HG03060 (cell line): ENCODE measurements around the gene ITGB7.
"Not testable (repeated sequence)": the region's sequence is repeated elsewhere in the genome, so short reads cannot be mapped to it uniquely, and the experiment has no call there.

Experiments used
- ATAC-seq: cut with Tn5 transposase; IDR thresholded peaks from one replicate; pipeline ENCODE4 v1.9.1; 2021; ENCODE audit warnings: low read depth, moderate number of reproducible peaks; ENCODE audit not compliant: unreplicated experiment

Gene ITGB7

DNA sequence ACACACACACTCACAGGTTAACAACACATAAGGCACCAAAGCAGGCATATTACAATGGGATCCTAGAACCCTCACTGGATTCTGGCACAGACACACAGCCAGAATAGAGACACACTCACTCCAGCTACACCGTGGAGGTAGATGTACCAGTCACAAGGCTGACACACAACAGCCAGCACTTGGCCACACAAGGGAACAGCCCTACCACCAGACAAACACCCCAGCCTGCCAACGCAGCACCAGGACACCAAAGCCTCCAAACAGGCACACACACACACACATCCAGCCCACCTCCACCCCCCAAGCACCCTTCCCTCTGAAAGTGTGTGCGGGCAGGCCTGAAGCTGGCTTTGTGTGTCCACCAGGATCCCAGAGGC is 10.9 kb upstream of the ITGB7 start:
- no peak for ATAC-seq

DNA sequence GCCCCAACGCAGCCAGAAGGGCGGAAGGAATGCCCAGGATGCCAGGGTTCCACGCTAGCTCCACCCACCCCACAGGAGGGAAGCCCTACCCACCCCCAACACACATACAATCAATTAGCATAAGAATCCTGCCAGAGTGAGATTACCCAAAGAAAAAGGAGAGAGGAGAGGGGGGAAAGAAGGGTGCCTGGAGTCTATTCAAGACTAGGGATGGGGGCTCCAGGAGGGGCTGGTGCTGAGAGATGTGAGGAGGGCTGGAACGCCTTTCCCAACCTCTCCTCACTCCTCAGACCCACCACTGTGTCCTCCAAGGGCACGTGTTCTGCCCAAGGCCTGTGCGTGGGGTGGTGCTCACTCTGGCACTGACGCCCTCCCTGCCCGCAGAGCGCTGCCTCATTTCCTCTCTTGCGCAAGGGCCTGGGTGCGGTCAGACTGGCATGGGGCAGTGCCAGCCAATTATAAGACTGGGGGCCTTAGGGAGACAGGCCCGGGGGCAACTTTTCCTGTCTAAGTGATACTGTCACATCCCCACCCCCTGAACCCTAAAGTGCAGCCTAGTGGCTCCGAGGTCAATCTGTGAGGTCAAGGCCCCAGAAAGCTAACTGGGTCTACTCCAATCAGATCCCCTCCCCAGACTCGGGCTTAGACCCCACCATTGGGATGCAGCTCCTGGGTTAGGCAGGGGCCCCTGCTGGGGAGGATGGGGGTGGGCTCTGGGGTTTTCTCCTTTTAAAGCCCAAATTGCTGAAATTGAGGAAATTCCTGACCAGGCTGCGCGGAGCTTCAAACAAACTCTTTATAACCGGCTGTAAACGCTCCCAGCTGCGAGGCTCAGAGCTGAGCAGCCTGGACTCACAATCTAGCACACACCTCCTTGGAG is 10.2 kb upstream of the ITGB7 start:
- no peak for ATAC-seq

GRCh38 chr12:53215497-53215896 is 8.4 kb upstream of the ITGB7 start:
- no peak for ATAC-seq

- ATAC-seq = no peak
These were observed 7.8 kb upstream of the ITGB7 start for GRCh38 chr12:53214687-53215455.

DNA sequence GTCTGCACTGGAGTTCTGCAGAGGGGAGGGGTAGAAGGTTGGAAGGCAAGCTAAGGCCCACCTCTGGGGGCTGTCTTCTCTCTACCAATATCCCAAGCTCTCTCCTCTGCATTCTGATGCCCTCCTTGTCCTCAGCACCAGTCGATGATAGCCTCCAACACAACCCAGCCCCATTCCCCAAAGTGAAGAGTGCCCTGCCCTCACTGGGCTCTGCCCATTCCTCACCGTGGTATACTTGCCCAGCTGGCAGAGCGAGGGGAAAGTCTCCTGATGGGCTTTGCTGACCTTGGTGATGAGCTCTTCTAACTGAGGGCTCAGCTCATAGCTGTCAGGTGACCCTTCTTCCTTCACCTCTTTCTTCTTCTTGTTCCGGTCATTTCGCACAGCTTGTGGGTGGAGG is 7.2 kb upstream of the ITGB7 start:
- ATAC-seq = no peak

DNA sequence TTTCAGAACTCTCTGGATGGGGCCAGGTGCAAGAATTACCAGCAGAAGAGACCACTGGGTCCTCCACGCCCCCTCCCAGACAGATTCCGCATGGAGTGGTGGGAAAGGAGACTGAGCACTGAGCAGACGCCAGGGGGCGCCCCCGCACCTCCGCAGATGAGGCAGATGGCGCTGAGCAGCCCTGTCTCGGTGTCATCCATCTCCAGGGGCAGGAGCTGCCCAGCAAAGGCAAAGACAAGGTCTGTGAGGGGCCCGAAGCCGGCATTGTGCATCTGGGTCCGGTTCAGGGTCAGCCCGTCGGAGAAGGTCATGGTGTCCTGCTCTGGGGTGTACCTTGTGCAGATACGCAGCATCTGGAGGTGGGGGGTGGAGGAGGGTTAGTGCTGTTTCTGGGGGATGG is 6.3 kb upstream of the ITGB7 start:
- ATAC-seq = no peak

DNA sequence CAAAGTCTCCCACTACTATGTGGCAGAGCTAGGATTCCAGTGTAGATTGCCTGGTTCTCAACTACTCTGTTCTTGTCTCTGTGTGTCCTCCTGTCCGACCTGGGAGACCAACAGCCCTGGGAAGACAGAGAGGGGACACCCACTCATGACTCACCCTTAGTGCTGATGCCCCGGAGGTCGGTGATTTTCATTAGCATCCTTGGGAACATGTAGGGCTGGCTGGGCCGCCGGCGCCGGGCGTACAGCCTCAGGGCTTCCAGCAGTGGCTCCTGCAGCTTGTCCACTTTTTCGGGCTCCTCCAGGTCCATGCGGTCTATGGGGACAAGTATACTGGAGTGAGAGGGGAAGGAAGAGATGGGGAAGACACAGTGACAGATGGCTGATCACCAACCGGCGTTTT is 5.9 kb upstream of the ITGB7 start:
- no peak for ATAC-seq

DNA sequence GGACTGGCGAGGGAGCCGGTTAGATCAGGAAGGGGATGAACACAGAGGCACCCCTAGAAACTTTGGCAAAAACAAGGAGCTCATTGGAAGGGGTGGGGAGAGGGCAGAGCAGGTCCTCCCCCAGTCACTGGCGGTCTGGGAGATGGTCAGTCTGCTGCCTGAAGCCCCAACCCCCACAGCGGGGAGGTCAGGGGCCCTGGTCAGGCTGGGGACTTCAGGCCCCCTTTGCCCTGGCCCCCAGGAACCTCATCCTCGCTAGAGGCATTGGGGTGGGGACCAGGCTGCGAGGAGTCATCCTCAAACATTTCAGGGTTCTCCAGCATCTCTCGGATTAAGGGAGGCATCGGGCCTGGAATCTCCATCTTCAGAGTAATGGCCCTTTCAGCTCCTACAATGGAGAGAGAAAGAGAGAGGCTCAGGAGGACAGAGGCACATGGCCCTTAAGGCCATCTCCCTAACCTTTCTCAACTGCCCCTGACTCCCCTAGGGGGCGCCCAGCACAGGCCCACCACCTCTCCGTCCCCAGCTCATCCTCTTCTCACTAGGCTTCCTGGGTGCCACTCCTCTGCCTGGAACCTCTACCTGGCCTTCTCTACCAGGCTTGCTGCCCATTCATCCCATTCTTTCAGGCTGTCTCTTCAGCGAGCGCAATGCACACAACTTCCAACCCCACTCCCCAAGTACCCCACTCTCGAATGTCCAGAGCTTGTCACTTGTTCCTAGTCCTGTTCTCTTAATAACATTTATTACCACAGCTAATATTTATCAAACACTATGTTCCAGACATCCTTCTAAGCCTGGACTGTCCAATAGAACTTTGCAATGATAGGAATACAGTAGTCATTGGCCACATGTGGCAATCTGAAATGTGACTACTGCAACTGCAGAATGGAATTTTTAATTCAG is 4.7 kb upstream of the ITGB7 start:
- ATAC-seq = no peak

DNA sequence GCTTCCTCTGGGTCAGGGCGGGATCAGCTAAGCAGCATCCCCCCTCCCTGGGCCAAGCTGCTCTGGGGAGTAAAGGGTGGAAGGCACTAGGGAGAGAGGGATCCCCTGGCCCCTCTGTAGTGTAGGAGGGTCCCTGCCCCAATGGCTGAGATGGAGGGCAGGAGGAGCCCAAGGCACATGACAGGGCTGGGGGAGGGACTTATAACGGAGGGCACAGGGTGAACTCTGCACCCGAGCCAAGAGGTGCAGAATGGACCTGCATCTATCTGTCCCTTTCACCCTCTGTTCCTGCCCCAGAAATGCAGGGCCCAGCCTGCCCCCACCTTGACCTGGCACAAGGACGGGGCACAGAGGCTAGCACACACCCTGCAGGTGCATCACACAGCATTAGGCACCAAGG is 3.8 kb upstream of the ITGB7 start:
- ATAC-seq = no peak

GRCh38 chr12:53208877-53209463 is 1.9 kb upstream of the ITGB7 start:
- ATAC-seq = no peak

DNA sequence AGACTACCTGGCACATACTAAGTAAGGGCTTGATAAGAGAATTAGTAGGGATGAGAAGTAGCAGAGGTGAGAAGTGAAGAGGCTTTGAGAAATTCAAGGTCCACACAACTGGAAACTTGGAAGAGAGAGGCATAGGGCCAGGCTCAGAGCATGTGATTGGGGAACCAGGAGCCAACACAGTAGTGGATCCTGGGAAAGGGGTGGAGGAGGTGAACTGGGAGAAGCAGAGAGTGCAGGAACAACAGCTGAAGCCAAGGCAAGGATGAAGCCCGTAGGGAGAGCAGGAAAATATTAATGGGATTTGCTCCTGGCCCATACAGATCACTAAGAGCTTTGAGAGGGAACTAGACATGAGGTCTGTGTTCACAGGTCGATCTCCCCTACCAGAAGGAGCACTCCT is 1.4 kb upstream of the ITGB7 start:
- no peak for ATAC-seq

DNA sequence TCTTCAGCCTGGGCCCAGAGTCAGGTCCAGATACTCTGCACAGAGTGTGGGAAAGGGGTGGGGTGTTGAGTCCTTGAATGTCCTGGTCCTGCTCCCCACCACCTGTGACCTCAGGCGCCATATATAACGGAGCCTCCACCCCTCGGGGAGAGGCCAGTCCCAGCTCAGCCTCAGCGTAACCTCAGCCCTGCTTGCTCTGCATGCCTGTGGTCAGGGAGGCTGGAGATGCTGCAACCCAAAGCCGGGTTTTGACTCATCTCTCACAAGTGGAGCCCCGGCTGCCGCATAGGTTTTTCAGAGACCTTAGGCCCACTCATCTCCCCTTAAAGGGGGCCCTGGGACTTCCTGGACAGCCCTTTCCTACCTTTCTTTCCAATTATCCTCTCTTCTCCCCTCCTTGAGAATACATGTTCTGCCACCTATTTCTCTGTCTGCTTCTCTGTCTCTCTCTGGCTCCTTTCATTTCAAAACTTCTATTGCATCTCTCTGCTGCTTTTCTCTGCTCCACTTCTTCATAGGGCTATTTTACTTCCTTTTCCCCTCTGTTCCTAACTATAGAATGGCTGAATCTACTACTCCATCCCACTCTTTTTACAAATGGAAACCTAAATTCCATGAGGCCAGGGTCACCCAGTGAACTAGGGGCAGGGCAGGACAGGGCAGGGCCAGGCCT is 1.2 kb downstream of the ITGB7 start:
- ATAC-seq = peak; percentile 42

- no peak for ATAC-seq
These were observed 2.7 kb downstream of the ITGB7 start for GRCh38 chr12:53204351-53204750.

GRCh38 chr12:53202316-53202715 is 4.7 kb downstream of the ITGB7 start:
- ATAC-seq = not testable (repeated sequence)

GRCh38 chr12:53201639-53202038 is 5.4 kb downstream of the ITGB7 start:
- ATAC-seq = no peak

- no peak for ATAC-seq
These were observed 5.9 kb downstream of the ITGB7 start for GRCh38 chr12:53201177-53201541.

- ATAC-seq = no peak
These were observed 6.4 kb downstream of the ITGB7 start for GRCh38 chr12:53200458-53201176.

DNA sequence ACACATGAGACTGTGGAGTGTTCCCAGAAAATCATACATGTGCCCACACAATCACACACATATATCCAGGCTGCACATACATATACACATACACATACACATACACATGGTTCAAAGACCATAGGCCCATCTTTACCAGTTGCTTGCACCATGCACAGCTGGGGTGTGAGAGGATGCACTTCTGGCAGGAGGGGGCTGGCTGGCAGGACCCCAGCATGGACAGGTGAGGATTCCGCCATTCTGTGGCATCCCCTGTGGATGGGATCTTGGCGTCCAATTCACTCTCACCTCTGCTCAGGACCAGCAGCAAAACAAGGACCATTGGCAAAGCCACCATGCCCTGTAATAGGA is 7.0 kb downstream of the ITGB7 start:
- ATAC-seq = no peak

GRCh38 chr12:53199700-53200099 is 7.4 kb downstream of the ITGB7 start:
- no peak for ATAC-seq
